H9 (cell line): ENCODE results near the gene TFAP2A. TPM values are rescaled to one million over a fixed set of nuclear protein-coding genes. Genes with fewer than 3 reads are reported as not detected.
A peak's percentile ranks its signal among the peaks of the same experiment; 100 is the strongest.

ENCODE experiments used
- DNase-seq: peaks from one replicate; pipeline ENCODE4 v3.0.0-alpha.2; 2017
- H2AFZ ChIP-seq: one replicate; pipeline ENCODE4 v1.6.1; 2013; ENCODE audit warnings: mild to moderate bottlenecking, low read length, control low read depth, moderate library complexity
- H2AK5ac ChIP-seq: 2 replicates; pipeline ENCODE4 v1.6.1; 2013; ENCODE audit warnings: low read length, control low read depth, mixed read lengths; ENCODE audit not compliant: insufficient read length
- H2BK120ac ChIP-seq: one replicate; pipeline ENCODE4 v1.6.1; 2013; ENCODE audit warnings: low read depth, mild to moderate bottlenecking, low read length, control low read depth, inconsistent platforms; ENCODE audit not compliant: poor library complexity, severe bottlenecking
- H2BK12ac ChIP-seq: 2 replicates; pipeline ENCODE4 v1.6.1; 2013; ENCODE audit warnings: low read length, control low read depth, mixed read lengths, low read depth; ENCODE audit not compliant: insufficient read length
- H2BK15ac ChIP-seq: 2 replicates; pipeline ENCODE4 v1.6.1; 2013; ENCODE audit warnings: low read depth, low read length, control low read depth
- H2BK20ac ChIP-seq: one replicate; pipeline ENCODE4 v1.6.1; 2013; ENCODE audit warnings: low read depth, mild to moderate bottlenecking, low read length, control low read depth, inconsistent platforms; ENCODE audit not compliant: poor library complexity, severe bottlenecking
- H2BK5ac ChIP-seq: 2 replicates; pipeline ENCODE4 v1.6.1; 2013; ENCODE audit warnings: low read length, control low read depth, mixed read lengths; ENCODE audit not compliant: insufficient read length
- H3K14ac ChIP-seq: 2 replicates; pipeline ENCODE4 v1.6.1; 2013; ENCODE audit warnings: low read length, control low read depth; ENCODE audit not compliant: insufficient read depth
- H3K18ac ChIP-seq: 2 replicates; pipeline ENCODE4 v1.6.1; 2013; ENCODE audit warnings: low read depth, mild to moderate bottlenecking, mixed read lengths, low read length, control low read depth; ENCODE audit not compliant: insufficient read length
- H3K23ac ChIP-seq: 2 replicates; pipeline ENCODE4 v1.6.1; 2013; ENCODE audit warnings: low read length, control low read depth, mixed read lengths, low read depth; ENCODE audit not compliant: insufficient read length
- H3K23me2 ChIP-seq: 2 replicates; pipeline ENCODE4 v1.6.1; 2013; ENCODE audit warnings: low read depth, mild to moderate bottlenecking, mixed read lengths, low read length, control low read depth; ENCODE audit not compliant: insufficient read length, poor library complexity, severe bottlenecking
- H3K27ac ChIP-seq: 2 replicates; pipeline ENCODE4 v1.5.1; 2013; ENCODE audit warnings: low read length, control low read depth, mixed read lengths, low read depth; ENCODE audit not compliant: insufficient read length
- H3K27me3 ChIP-seq: 2 replicates; pipeline ENCODE4 v1.6.1; 2013; ENCODE audit warnings: low read length, control low read depth, inconsistent platforms; ENCODE audit not compliant: insufficient read depth
- H3K4ac ChIP-seq: 2 replicates; pipeline ENCODE4 v1.6.1; 2013; ENCODE audit warnings: low read depth, mild to moderate bottlenecking, control low read depth, inconsistent platforms, low read length, moderate library complexity
- H3K4me1 ChIP-seq: 2 replicates; pipeline ENCODE4 v1.6.1; 2013; ENCODE audit warnings: low read length, control low read depth, inconsistent platforms; ENCODE audit not compliant: insufficient read depth
- H3K4me2 ChIP-seq: 2 replicates; pipeline ENCODE4 v1.6.1; 2013; ENCODE audit warnings: low read length, control low read depth, mixed read lengths; ENCODE audit not compliant: insufficient read length, insufficient read depth
- H3K56ac ChIP-seq: 2 replicates; pipeline ENCODE4 v1.6.1; 2013; ENCODE audit warnings: low read depth, mild to moderate bottlenecking, mixed read lengths, low read length, control low read depth; ENCODE audit not compliant: insufficient read length
- H3K79me1 ChIP-seq: 2 replicates; pipeline ENCODE4 v1.6.1; 2013; ENCODE audit warnings: low read depth, mild to moderate bottlenecking, moderate library complexity, low read length, control low read depth, inconsistent platforms; ENCODE audit not compliant: insufficient read depth, poor library complexity, severe bottlenecking
- H3K79me2 ChIP-seq: 2 replicates; pipeline ENCODE4 v1.6.1; 2013; ENCODE audit warnings: low read length, control low read depth, inconsistent platforms; ENCODE audit not compliant: insufficient read depth
- H3K9ac ChIP-seq: 2 replicates; pipeline ENCODE4 v1.6.1; 2013; ENCODE audit warnings: low read length, control low read depth, mixed read lengths; ENCODE audit not compliant: insufficient read length; ENCODE audit errors: extremely low read depth
- H3K9me3 ChIP-seq: one replicate; pipeline ENCODE4 v1.6.1; 2013; ENCODE audit warnings: low read depth, low read length, inconsistent platforms; ENCODE audit not compliant: control insufficient read depth
- H3T11ph ChIP-seq: one replicate; pipeline ENCODE4 v1.6.1; 2013; ENCODE audit warnings: mild to moderate bottlenecking, low read length, control low read depth, inconsistent platforms
- H4K20me1 ChIP-seq: one replicate; pipeline ENCODE4 v1.6.1; 2013; ENCODE audit not compliant: control insufficient read depth, insufficient read length, insufficient read depth
- H4K5ac ChIP-seq: 2 replicates; pipeline ENCODE4 v1.6.1; 2013; ENCODE audit warnings: low read depth, mild to moderate bottlenecking, mixed read lengths, low read length, control low read depth; ENCODE audit not compliant: insufficient read length
- H4K8ac ChIP-seq: replicated peaks from 2 replicates; pipeline ENCODE4 v1.6.1; 2013; ENCODE audit warnings: low read length, control low read depth, mixed read lengths, low read depth; ENCODE audit not compliant: insufficient read length
- H4K91ac ChIP-seq: 2 replicates; pipeline ENCODE4 v1.6.1; 2013; ENCODE audit warnings: low read depth, mild to moderate bottlenecking, moderate library complexity, mixed read lengths, low read length, control low read depth; ENCODE audit not compliant: insufficient read length
- H3K27ac Mint-ChIP-seq, 3 experiments: 2 replicates in 2 of 3; 3 replicates in 1 of 3; pipeline ENCODE4 v1.8.0; 2020 to 2021; ENCODE audit warnings: mixed read lengths in 3 of 3, mild to moderate bottlenecking in 1 of 3, moderate library complexity in 1 of 3
- H3K27me3 Mint-ChIP-seq: 2 replicates; pipeline ENCODE4 v1.8.0; 2021; ENCODE audit warnings: low read depth, mild to moderate bottlenecking, moderate library complexity, mixed read lengths
- H3K36me3 Mint-ChIP-seq, 3 experiments: 2 replicates in 2 of 3; 3 replicates in 1 of 3; pipeline ENCODE4 v1.8.0; 2020 to 2021; ENCODE audit warnings: low read depth in 3 of 3, mixed read lengths in 3 of 3; ENCODE audit not compliant: insufficient read depth in 1 of 3
- H3K4me1 Mint-ChIP-seq, 2 experiments: 2 replicates each; pipeline ENCODE4 v1.8.0; 2020; ENCODE audit warnings: mixed read lengths in 2 of 2
- H3K4me3 Mint-ChIP-seq, 2 experiments: 2 replicates in 1 of 2; 3 replicates in 1 of 2; pipeline ENCODE4 v1.8.0; 2020 to 2021; ENCODE audit warnings: mild to moderate bottlenecking in 2 of 2, mixed read lengths in 2 of 2, moderate library complexity in 1 of 2
- H3K9me3 Mint-ChIP-seq, 2 experiments: 2 replicates in 1 of 2; 3 replicates in 1 of 2; pipeline ENCODE4 v1.8.0; 2020; ENCODE audit warnings: mild to moderate bottlenecking in 2 of 2, mixed read lengths in 2 of 2, moderate library complexity in 1 of 2
- WGBS: extraction: QIAGEN DNeasy Blood & Tissue Kit; methylation state at CpG from one replicate; pipeline ENCODE4 v1.1.7; 2013; ENCODE audit warnings: missing lambda C conversion rate, low lambda C conversion rate, mixed read lengths; ENCODE audit not compliant: insufficient read length; ENCODE audit errors: extremely low coverage; 5-methylcytosine and 5-hydroxymethylcytosine counted together
- total RNA-seq: library from RNA; stranded (reverse); gene quantifications from 2 replicates; pipeline ENCODE4 v1.2.1, GENCODE V29; 2021
- TF ChIP-seq, protein P1 (sequence below): fragments of 200-600 bp; sonication (generic); conservative IDR thresholded peaks from 3 replicates; pipeline ENCODE4 v1.8.0; 2021; ENCODE audit warnings: antibody characterized with exemption, mild to moderate bottlenecking

Gene TFAP2A
- total RNA-seq, 1 experiment from 2014 or later = 2.6 TPM

GRCh38 chr6:10404799-10405512, 9.9 kb downstream of the TFAP2A start:
- Histone ChIP-seq H4K91ac (no peak overlapping the region), H2BK20ac (no peak overlapping the region), H3K4ac (no peak overlapping the region), H3K56ac (no peak overlapping the region), H3K27ac (no peak overlapping the region), H4K20me1 (no peaks in the 10 kb centered on the region), H3K23ac (no peak overlapping the region), H2BK120ac (no peak overlapping the region), H3K4me1 (peaks cover 6% of the 10 kb centered on the region; the same call in 1 of the 2 replicates), H3K79me1 (no peaks in the 10 kb centered on the region), H3K27me3 (peaks cover 60% of the 10 kb centered on the region; the same call in 1 of the 2 replicates), H3K23me2 (peaks cover 14% of the 10 kb centered on the region), H3K9me3 (no peaks in the 10 kb centered on the region), H4K5ac (no peak overlapping the region), H3K18ac (peak overlapping the region; percentile 24), H3K9ac (peak overlapping the region; percentile 1), H2BK5ac (no peak overlapping the region), H2AK5ac (no peak overlapping the region), H2BK15ac (no peak overlapping the region), H3K4me2 (peak overlapping the region; percentile 83), H2AFZ (no peak overlapping the region), H3K14ac (peak overlapping the region; percentile 25), H2BK12ac (no peak overlapping the region), H3T11ph (no peak overlapping the region), H3K79me2 (no peaks in the 10 kb centered on the region), H4K8ac (no peak overlapping the region)
- Mint-ChIP-seq H3K36me3 (no peaks in the 10 kb centered on the region; a peak in 1 of 7 replicates), H3K9me3 (peaks cover 0 to 10% of the 10 kb centered on the region in 2 experiments; a peak in 2 of 5 replicates), H3K4me3 (peak overlapping the region; percentile 81 to 89), H3K27ac (no peak overlapping the region; a peak in 1 of 7 replicates), H3K4me1 (peaks cover 45 to 59% of the 10 kb centered on the region in 2 experiments), H3K27me3 (peaks cover 95% of the 10 kb centered on the region)
- no CpG with 5 or more reads among the region's 31 CpGs for WGBS
- no peak for DNase-seq
- TF ChIP-seq, protein P1, sequence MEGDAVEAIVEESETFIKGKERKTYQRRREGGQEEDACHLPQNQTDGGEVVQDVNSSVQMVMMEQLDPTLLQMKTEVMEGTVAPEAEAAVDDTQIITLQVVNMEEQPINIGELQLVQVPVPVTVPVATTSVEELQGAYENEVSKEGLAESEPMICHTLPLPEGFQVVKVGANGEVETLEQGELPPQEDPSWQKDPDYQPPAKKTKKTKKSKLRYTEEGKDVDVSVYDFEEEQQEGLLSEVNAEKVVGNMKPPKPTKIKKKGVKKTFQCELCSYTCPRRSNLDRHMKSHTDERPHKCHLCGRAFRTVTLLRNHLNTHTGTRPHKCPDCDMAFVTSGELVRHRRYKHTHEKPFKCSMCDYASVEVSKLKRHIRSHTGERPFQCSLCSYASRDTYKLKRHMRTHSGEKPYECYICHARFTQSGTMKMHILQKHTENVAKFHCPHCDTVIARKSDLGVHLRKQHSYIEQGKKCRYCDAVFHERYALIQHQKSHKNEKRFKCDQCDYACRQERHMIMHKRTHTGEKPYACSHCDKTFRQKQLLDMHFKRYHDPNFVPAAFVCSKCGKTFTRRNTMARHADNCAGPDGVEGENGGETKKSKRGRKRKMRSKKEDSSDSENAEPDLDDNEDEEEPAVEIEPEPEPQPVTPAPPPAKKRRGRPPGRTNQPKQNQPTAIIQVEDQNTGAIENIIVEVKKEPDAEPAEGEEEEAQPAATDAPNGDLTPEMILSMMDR = no peak
